HEK293T (cell line): ENCODE results near the gene USP13.

ENCODE experiments used
- CTCF ChIA-PET: fragments of 350-600 bp; formaldehyde crosslinking; extraction: SDS; loops from one replicate; lab custom pipeline; 2021; ENCODE audit warnings: antibody characterized with exemption, inconsistent platforms; lab: Yijun Ruan, JAX
- POLR2A ChIA-PET: fragments of 350-600 bp; formaldehyde crosslinking; extraction: SDS; loops from one replicate; lab custom pipeline; 2020; ENCODE audit warnings: antibody characterized with exemption, inconsistent platforms; lab: Yijun Ruan, JAX
- DNase-seq: peaks from one replicate; pipeline ENCODE4 v3.0.0; 2012; ENCODE audit warnings: mixed read lengths; ENCODE audit errors: extremely low spot score
- ARNT ChIP-seq: fragments of 450-650 bp; IDR thresholded peaks from 2 replicates; pipeline ENCODE4 v1.6.1; 2017; ENCODE audit warnings: mild to moderate bottlenecking
- BHLHE40 ChIP-seq: fragments of 450-650 bp; IDR thresholded peaks from 2 replicates; pipeline ENCODE4 v1.6.1; 2016; ENCODE audit warnings: mild to moderate bottlenecking, moderate library complexity, borderline replicate concordance
- CTBP1 ChIP-seq: fragments of 450-650 bp; IDR thresholded peaks from 2 replicates; pipeline ENCODE4 v1.6.1; 2016; ENCODE audit warnings: borderline replicate concordance
- ELF4 ChIP-seq: fragments of 450-650 bp; IDR thresholded peaks from 2 replicates; pipeline ENCODE4 v1.6.1; 2017; ENCODE audit warnings: antibody characterized with exemption
- FOXA1 ChIP-seq: fragments of 450-650 bp; IDR thresholded peaks from 2 replicates; pipeline ENCODE4 v1.6.1; 2016; ENCODE audit warnings: mild to moderate bottlenecking
- FOXK2 ChIP-seq: fragments of 450-650 bp; IDR thresholded peaks from 2 replicates; pipeline ENCODE4 v1.6.1; 2016; ENCODE audit warnings: mild to moderate bottlenecking
- FOXM1 ChIP-seq: fragments of 450-650 bp; IDR thresholded peaks from 2 replicates; pipeline ENCODE4 v1.6.1; 2017; ENCODE audit warnings: mild to moderate bottlenecking, borderline replicate concordance
- HDGF ChIP-seq: fragments of 450-650 bp; IDR thresholded peaks from 2 replicates; pipeline ENCODE4 v1.6.1; 2017; ENCODE audit warnings: antibody characterized with exemption, borderline replicate concordance
- L3MBTL2 ChIP-seq: fragments of 450-650 bp; conservative IDR thresholded peaks from 2 replicates; pipeline ENCODE4 v1.6.1; 2016; ENCODE audit warnings: mild to moderate bottlenecking
- LEF1 ChIP-seq: fragments of 450-650 bp; IDR thresholded peaks from 2 replicates; pipeline ENCODE4 v1.6.1; 2017; ENCODE audit warnings: mild to moderate bottlenecking, borderline replicate concordance
- NFRKB ChIP-seq: fragments of 450-650 bp; IDR thresholded peaks from 2 replicates; pipeline ENCODE4 v1.6.1; 2016; ENCODE audit warnings: mild to moderate bottlenecking, moderate library complexity
- SP1 ChIP-seq: fragments of 450-650 bp; IDR thresholded peaks from 2 replicates; pipeline ENCODE4 v1.6.1; 2017
- SUZ12 ChIP-seq: fragments of 450-650 bp; IDR thresholded peaks from 2 replicates; pipeline ENCODE4 v1.6.1; 2016; ENCODE audit warnings: mild to moderate bottlenecking
- TARDBP ChIP-seq: fragments of 450-650 bp; IDR thresholded peaks from 2 replicates; pipeline ENCODE4 v1.6.1; 2016
- ZNF384 ChIP-seq: fragments of 450-650 bp; IDR thresholded peaks from 2 replicates; pipeline ENCODE4 v1.6.1; 2016
- TF ChIP-seq, protein P1 (sequence below): fragments of 450-650 bp; IDR thresholded peaks from 2 replicates; pipeline ENCODE4 v1.6.1; 2016

Gene USP13

DNA sequence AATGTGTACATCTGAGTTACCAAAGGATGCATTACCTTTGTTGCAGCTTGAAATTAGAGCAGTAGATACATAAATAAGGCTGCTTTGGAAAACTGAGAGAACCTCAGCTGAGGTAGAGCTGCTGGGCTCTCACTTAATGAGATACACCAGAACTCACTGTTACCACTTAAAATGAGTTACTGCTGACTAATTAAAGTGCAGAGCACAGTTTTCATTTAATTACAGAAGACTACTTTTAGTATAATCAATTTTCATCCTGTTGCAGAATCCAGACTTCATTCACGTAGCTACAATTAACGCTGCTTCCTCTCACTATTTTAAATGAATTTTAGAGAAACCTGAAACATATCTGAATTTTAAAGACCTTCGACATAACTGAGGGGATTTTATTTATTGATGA is 169.5 kb downstream of the USP13 start:
- no peak for DNase-seq
- ChIA-PET POLR2A (no interaction called here), CTCF (no interaction called here)
- TF ChIP-seq TARDBP (no peak), LEF1 (no peak), ZNF384 (no peak), FOXM1 (no peak), SUZ12 (no peak), FOXK2 (no peak), ELF4 (no peak), SP1 (no peak), ARNT (no peak), FOXA1 (no peak), HDGF (no peak), CTBP1 (no peak), BHLHE40 (no peak), L3MBTL2 (no peak), NFRKB (no peak)
- TF ChIP-seq, protein P1, sequence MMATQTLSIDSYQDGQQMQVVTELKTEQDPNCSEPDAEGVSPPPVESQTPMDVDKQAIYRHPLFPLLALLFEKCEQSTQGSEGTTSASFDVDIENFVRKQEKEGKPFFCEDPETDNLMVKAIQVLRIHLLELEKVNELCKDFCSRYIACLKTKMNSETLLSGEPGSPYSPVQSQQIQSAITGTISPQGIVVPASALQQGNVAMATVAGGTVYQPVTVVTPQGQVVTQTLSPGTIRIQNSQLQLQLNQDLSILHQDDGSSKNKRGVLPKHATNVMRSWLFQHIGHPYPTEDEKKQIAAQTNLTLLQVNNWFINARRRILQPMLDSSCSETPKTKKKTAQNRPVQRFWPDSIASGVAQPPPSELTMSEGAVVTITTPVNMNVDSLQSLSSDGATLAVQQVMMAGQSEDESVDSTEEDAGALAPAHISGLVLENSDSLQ: no peak

DNA sequence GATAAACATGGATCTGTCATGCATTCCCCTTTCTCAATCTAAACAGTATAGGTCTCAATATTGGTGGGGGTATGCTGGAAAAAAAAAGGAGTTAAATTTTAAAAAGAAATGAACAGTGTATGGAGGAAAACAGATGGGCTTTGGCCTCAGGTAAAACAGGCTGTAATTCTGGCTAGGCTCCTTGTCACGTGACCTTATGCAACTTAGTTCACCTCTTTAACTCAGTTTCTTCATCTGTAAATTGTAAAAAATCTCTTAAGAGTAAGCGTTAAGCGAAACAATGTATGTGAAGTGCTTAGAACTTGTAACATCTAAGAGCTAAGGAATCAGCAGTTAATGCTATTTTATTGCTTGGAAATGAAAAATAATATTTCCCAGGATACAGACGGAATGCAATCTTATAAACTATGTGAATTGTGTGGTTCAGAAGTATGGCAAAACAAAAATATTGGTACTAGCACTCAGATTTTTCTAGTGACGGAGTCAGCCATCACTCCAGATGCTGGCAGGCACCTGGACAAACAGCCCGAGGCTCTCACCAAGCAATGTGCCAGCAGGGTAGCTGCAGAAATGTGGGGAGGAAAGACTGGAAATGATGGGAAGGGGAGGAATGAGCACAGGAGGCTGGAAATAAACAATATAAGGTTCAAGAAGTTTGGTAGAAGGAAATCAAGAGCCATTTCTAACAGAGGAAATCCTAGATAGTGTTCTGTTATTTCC is 172.8 kb downstream of the USP13 start:
- POLR2A ChIA-PET: no interaction called here

DNA sequence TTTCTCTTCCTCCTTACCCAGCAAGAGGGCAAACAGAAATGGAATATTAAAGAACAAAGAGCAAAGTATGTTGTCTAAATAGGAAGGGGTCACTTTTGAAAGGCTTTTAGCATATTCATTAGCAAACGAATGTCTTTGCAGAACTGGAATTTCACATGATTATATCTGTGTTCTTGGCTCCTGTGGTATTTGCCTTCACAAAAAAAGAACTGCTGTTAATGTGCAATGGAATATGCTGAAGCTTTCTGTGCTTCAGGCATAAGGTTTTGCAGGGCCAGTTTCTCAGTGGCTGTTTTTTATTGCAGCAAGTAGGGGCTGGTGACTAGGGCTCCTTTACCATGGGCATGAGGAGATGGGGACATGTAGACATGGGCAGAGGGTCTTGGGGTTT is 173.4 kb downstream of the USP13 start:
- no peak for DNase-seq
- CTCF ChIA-PET: no interaction called here
- POLR2A ChIA-PET: no interaction called here
- TF ChIP-seq L3MBTL2: no peak
- TF ChIP-seq ELF4: no peak
- no peak for TF ChIP-seq ARNT
- TF ChIP-seq CTBP1: no peak
- TF ChIP-seq NFRKB: no peak
- TF ChIP-seq SP1: no peak
- TF ChIP-seq ZNF384: no peak
- TF ChIP-seq, protein P1: no peak
- TF ChIP-seq LEF1: no peak
- TF ChIP-seq FOXA1: no peak
- TF ChIP-seq FOXM1: no peak
- TF ChIP-seq BHLHE40: no peak
- no peak for TF ChIP-seq SUZ12
- no peak for TF ChIP-seq TARDBP
- TF ChIP-seq FOXK2: no peak
- TF ChIP-seq HDGF: no peak

More for the DNA sequence above, 172.8 kb downstream of the USP13 start:
- TF ChIP-seq SUZ12: no peak
- no peak for TF ChIP-seq ELF4
- TF ChIP-seq SP1: no peak
- TF ChIP-seq CTBP1: no peak
- no peak for TF ChIP-seq FOXM1
- no peak for TF ChIP-seq LEF1
- no peak for TF ChIP-seq ARNT
- TF ChIP-seq, protein P1: no peak
- no peak for DNase-seq
- CTCF ChIA-PET: no interaction called here

DNA sequence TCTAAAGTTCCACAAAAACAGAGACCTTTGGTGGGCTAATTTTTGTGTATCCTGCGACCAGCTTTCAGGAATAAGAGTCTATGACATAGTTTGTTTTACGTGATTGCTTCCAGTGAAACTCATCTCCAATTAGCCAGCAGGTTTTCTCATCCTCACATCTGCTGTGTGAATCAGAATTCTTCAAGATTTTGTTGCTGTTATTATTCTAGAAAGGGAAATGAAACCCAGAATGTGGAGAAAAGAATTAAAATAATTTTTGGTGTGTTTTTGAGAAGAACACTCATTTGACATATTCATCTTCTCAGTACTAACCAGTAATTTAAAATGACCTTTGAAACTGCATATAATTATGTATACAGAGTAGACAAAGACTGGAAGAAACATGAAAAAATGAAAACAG is 175.9 kb downstream of the USP13 start:
- POLR2A ChIA-PET: no interaction called here
- no peak for DNase-seq
- CTCF ChIA-PET: no interaction called here
- TF ChIP-seq L3MBTL2 (no peak), SP1 (no peak), ZNF384 (no peak), ELF4 (no peak), CTBP1 (no peak), BHLHE40 (no peak), FOXA1 (no peak), ARNT (no peak), FOXK2 (no peak), HDGF (no peak), FOXM1 (no peak), SUZ12 (no peak)
- TF ChIP-seq, protein P1: no peak

DNA sequence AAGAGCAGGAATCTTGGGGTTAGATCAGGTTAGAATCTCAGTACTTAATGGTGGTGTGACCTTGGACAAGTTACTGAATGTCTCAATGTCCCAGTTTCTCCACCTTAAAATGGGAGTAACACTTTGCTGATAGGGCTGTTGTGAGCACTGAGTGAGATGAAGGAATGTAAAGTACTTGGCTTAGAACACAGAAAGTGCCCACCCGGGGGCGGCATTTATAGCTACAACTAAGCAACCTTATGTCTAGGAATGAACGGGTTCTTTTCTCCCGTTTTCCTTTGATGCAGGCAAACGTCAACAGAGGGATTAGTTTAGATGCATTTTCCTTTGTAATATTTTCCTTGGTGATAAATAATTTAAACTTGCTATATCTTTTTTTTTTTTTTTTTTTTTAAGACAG is 176.6 kb downstream of the USP13 start:
- TF ChIP-seq, protein P1: no peak
- DNase-seq: no peak
- POLR2A ChIA-PET: no interaction called here
- CTCF ChIA-PET: no interaction called here
